Measurements from ENCODE around the gene RPL6. TPM values are rescaled to one million over a fixed set of nuclear protein-coding genes. Genes with fewer than 3 reads are reported as not detected.
"Not testable (repeated sequence)": the region's sequence is repeated elsewhere in the genome, so short reads cannot be mapped to it uniquely, and the experiment has no call there.

RPL6 gene
- total RNA-seq, 2 donors from 2014 or later: 1,014 to 1,216 TPM

- DNase-seq (ENCODE audit: low spot score): no peak
- Mint-ChIP-seq H3K27me3 (no peaks in the 10 kb centered on the region), H3K4me3 (no peak overlapping the region), H3K9me3 (no peaks in the 10 kb centered on the region), H3K27ac (peak overlapping the region in 1 of 2 donors; percentile 22), H3K36me3 (peaks cover 4% of the 10 kb centered on the region), H3K4me1 (ENCODE audit: low read depth in 2 of 2) (peaks cover 20 to 24% of the 10 kb centered on the region in 2 donors)
- no peak for ATAC-seq
Measured at GRCh38 chr12:112431965-112432364, 22.6 kb upstream of the RPL6 start.

- DNase-seq (ENCODE audit: low spot score) (no peak), ATAC-seq (no peak)
- Mint-ChIP-seq H3K4me3 (no peak overlapping the region), H3K9me3 (no peaks in the 10 kb centered on the region), H3K27ac (peak overlapping the region; percentile 22 to 73), H3K27me3 (no peaks in the 10 kb centered on the region), H3K36me3 (peaks cover 4% of the 10 kb centered on the region), H3K4me1 (ENCODE audit: low read depth in 2 of 2) (peaks cover 20 to 26% of the 10 kb centered on the region in 2 donors)
Measured at GRCh38 chr12:112430929-112431328, 21.5 kb upstream of the RPL6 start.

GRCh38 chr12:112427760-112428159 lies 18.4 kb upstream of the RPL6 start:
- Mint-ChIP-seq H3K36me3 (peaks cover 4% of the 10 kb centered on the region), H3K27ac (no peak overlapping the region), H3K4me1 (ENCODE audit: low read depth in 2 of 2) (peaks cover 37 to 38% of the 10 kb centered on the region in 2 donors)

GRCh38 chr12:112425582-112426382 lies 16.4 kb upstream of the RPL6 start:
- H3K4me1 Mint-ChIP-seq (ENCODE audit: low read depth in 2 of 2): peaks cover 35 to 39% of the 10 kb centered on the region in 2 donors
- ATAC-seq: no peak
- no peaks in the 10 kb centered on the region for H3K27me3 Mint-ChIP-seq
- no peaks in the 10 kb centered on the region for H3K9me3 Mint-ChIP-seq
- H3K36me3 Mint-ChIP-seq: no peaks in the 10 kb centered on the region
- H3K27ac Mint-ChIP-seq: no peak overlapping the region
- DNase-seq (ENCODE audit: low spot score): no peak
- H3K4me3 Mint-ChIP-seq: no peak overlapping the region

More at GRCh38 chr12:112427760-112428159, 18.4 kb upstream of the RPL6 start:
- H3K9me3 Mint-ChIP-seq: no peaks in the 10 kb centered on the region
- no peak for DNase-seq (ENCODE audit: low spot score)
- H3K4me3 Mint-ChIP-seq: no peak overlapping the region
- H3K27me3 Mint-ChIP-seq: no peaks in the 10 kb centered on the region
- ATAC-seq: no peak

GRCh38 chr12:112424126-112424525 lies 14.7 kb upstream of the RPL6 start:
- Mint-ChIP-seq H3K27ac (peak overlapping the region in 1 of 2 donors; percentile 2), H3K4me3 (no peak overlapping the region), H3K4me1 (ENCODE audit: low read depth in 2 of 2) (peaks cover 44 to 53% of the 10 kb centered on the region in 2 donors), H3K36me3 (peaks cover 6% of the 10 kb centered on the region), H3K9me3 (no peaks in the 10 kb centered on the region), H3K27me3 (no peaks in the 10 kb centered on the region)
- DNase-seq (ENCODE audit: low spot score) (no peak), ATAC-seq (no peak)

- Mint-ChIP-seq H3K27me3 (no peaks in the 10 kb centered on the region), H3K27ac (no peak overlapping the region), H3K36me3 (peaks cover 6% of the 10 kb centered on the region), H3K4me3 (no peak overlapping the region), H3K9me3 (no peaks in the 10 kb centered on the region), H3K4me1 (ENCODE audit: low read depth in 2 of 2) (peaks cover 41 to 47% of the 10 kb centered on the region in 2 donors)
- DNase-seq (ENCODE audit: low spot score): no peak
- ATAC-seq: no peak
Measured at GRCh38 chr12:112422531-112422930, 13.1 kb upstream of the RPL6 start.

- DNase-seq (ENCODE audit: low spot score): no peak
- Mint-ChIP-seq H3K4me1 (ENCODE audit: low read depth in 2 of 2) (peaks cover 41 to 47% of the 10 kb centered on the region in 2 donors), H3K27me3 (no peaks in the 10 kb centered on the region), H3K36me3 (peaks cover 6% of the 10 kb centered on the region), H3K27ac (no peak overlapping the region), H3K9me3 (no peaks in the 10 kb centered on the region), H3K4me3 (no peak overlapping the region)
- ATAC-seq: no peak
Measured at GRCh38 chr12:112421363-112421762, 12.0 kb upstream of the RPL6 start.

- peak overlapping the region; percentile 96 for H3K4me3 Mint-ChIP-seq
- no peaks in the 10 kb centered on the region for H3K27me3 Mint-ChIP-seq
- H3K9me3 Mint-ChIP-seq: no peaks in the 10 kb centered on the region
- peak overlapping the region; percentile 92 to 97 for H3K27ac Mint-ChIP-seq
- H3K4me1 Mint-ChIP-seq (ENCODE audit: low read depth in 2 of 2): peaks cover 41 to 47% of the 10 kb centered on the region in 2 donors
- no peak for DNase-seq (ENCODE audit: low spot score)
- ATAC-seq: no peak
- H3K36me3 Mint-ChIP-seq: peaks cover 6% of the 10 kb centered on the region
Measured at GRCh38 chr12:112420740-112421139, 11.3 kb upstream of the RPL6 start.

GRCh38 chr12:112419297-112420133 lies 10.1 kb upstream of the RPL6 start:
- H3K9me3 Mint-ChIP-seq: no peaks in the 10 kb centered on the region
- ATAC-seq (no peak), DNase-seq (ENCODE audit: low spot score) (no peak)
- H3K4me1 Mint-ChIP-seq (ENCODE audit: low read depth in 2 of 2): peaks cover 38 to 42% of the 10 kb centered on the region in 2 donors
- H3K27me3 Mint-ChIP-seq: no peaks in the 10 kb centered on the region
- H3K36me3 Mint-ChIP-seq: peaks cover 6% of the 10 kb centered on the region
- peak overlapping the region; percentile 96 for H3K4me3 Mint-ChIP-seq
- H3K27ac Mint-ChIP-seq: peak overlapping the region; percentile 92 to 97

GRCh38 chr12:112418608-112419296 lies 9.3 kb upstream of the RPL6 start, which contains the start of gene PTPN11:
Gene PTPN11 (plus strand): TSS chr12:112418947. CDS start chr12:112419112, 165 bp downstream.
- peaks cover 6% of the 10 kb centered on the region for H3K36me3 Mint-ChIP-seq
- no peaks in the 10 kb centered on the region for H3K27me3 Mint-ChIP-seq
- H3K27ac Mint-ChIP-seq: peak within 1 kb of the TSS; percentile 92 to 98
- peaks cover 31 to 35% of the 10 kb centered on the region in 2 donors for H3K4me1 Mint-ChIP-seq (ENCODE audit: low read depth in 2 of 2)
- peak; percentile 93 to 95 for ATAC-seq
- H3K4me3 Mint-ChIP-seq: peak within 1 kb of the TSS; percentile 96
- no peaks in the 10 kb centered on the region for H3K9me3 Mint-ChIP-seq
- DNase-seq (ENCODE audit: low spot score): peak; percentile 93

GRCh38 chr12:112418273-112418607 lies 8.8 kb upstream of the RPL6 start:
- peaks cover 31 to 34% of the 10 kb centered on the region in 2 donors for H3K4me1 Mint-ChIP-seq (ENCODE audit: low read depth in 2 of 2)
- peaks cover 6% of the 10 kb centered on the region for H3K36me3 Mint-ChIP-seq
- no peaks in the 10 kb centered on the region for H3K9me3 Mint-ChIP-seq
- no peaks in the 10 kb centered on the region for H3K27me3 Mint-ChIP-seq
- peak overlapping the region; percentile 93 for H3K4me3 Mint-ChIP-seq
- peak; percentile 61 for DNase-seq (ENCODE audit: low spot score)
- peak overlapping the region; percentile 92 to 98 for H3K27ac Mint-ChIP-seq
- no peak for ATAC-seq

- not testable (repeated sequence) for H3K27ac Mint-ChIP-seq; H3K4me3 Mint-ChIP-seq; H3K27me3 Mint-ChIP-seq; H3K9me3 Mint-ChIP-seq; ATAC-seq; H3K36me3 Mint-ChIP-seq; DNase-seq (ENCODE audit: low spot score)
- H3K4me1 Mint-ChIP-seq (ENCODE audit: low read depth in 2 of 2): peaks cover 12 to 17% of the 10 kb centered on the region in 2 donors
Measured at GRCh38 chr12:112415457-112415856, 6.1 kb upstream of the RPL6 start.

- peaks cover 3% of the 10 kb centered on the region for H3K36me3 Mint-ChIP-seq
- no peaks in the 10 kb centered on the region for H3K27me3 Mint-ChIP-seq
- H3K4me1 Mint-ChIP-seq (ENCODE audit: low read depth in 2 of 2): peaks cover 7 to 19% of the 10 kb centered on the region in 2 donors
- H3K27ac Mint-ChIP-seq: peak overlapping the region in 1 of 2 donors; percentile 23
- no peak for DNase-seq (ENCODE audit: low spot score)
- no peak for ATAC-seq
- H3K9me3 Mint-ChIP-seq: no peaks in the 10 kb centered on the region
- H3K4me3 Mint-ChIP-seq: no peak overlapping the region
Measured at GRCh38 chr12:112413855-112414625, 4.6 kb upstream of the RPL6 start.

All from natural killer cell treated with Interleukin-12 subunit alpha and Interleukin-12 subunit beta and Interleukin-15 and Interleukin-18, amount 100 ng/mL, for 72 hours (primary cell).